Inflammatory macrophage treated with lipopolysaccharide for 4 hours (primary cell): ENCODE data around the gene EIF3C.
"Not testable (repeated sequence)": the region's sequence is repeated elsewhere in the genome, so short reads cannot be mapped to it uniquely, and the experiment has no call there.

Experiments used
- DNase-seq: peaks from one replicate; pipeline ENCODE4 v3.0.0-alpha.2; 2020

EIF3C gene

DNA sequence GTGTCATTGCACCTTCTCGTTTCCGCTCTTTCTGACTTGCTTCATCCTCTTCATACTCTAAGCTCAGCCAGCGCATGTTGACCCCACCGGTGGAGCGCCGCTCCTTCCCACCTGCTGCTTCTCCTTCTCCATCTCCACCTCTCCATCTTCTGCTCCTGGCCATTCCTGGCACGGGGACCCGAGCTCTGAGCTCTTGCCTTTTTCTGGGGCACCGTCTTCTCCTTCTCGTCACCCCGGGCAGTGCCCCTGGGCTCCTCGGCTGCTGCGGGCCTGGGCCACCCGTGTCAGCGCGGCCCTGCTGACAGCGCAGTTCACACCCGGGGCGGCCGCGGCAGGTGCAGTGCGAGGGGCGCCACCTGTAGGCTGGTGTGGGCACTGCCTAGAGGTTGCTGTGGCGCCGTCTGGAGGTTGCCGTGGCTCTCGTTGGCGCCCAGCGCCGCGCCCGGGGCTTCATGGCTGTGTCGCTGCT lies 38.8 kb downstream of the EIF3C start:
- DNase-seq, result not testable (repeated sequence)

DNA sequence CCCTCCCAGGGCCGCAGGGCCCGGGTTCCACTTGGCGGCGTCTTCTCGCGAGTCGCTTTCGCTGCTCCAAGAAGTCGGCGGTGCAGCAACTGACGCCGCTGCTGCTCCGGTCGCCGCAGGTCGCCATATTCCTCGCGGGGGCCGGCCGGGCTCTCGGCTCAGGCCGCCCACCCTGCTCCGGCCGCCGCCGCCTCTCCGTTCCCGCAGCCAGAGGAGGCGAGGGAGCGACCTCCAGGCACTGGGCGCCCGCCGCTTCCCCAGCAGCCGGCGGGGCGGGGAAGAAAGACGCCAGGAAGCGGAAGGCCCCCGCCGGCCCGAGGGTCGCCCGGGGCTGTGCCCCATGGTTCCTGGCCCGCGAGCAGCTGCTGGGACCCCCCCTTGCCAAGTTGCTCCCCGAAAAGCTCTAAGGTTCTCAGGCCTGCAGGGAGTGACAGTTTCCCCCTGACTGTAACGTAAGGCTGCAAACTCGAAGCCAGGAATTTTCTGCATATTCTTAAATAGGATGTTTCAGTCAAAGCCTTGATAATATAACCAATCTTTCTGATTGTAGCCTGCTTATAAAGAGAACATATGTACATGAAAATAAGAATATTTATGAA lies 39.3 kb downstream of the EIF3C start:
- not testable (repeated sequence) for DNase-seq

DNA sequence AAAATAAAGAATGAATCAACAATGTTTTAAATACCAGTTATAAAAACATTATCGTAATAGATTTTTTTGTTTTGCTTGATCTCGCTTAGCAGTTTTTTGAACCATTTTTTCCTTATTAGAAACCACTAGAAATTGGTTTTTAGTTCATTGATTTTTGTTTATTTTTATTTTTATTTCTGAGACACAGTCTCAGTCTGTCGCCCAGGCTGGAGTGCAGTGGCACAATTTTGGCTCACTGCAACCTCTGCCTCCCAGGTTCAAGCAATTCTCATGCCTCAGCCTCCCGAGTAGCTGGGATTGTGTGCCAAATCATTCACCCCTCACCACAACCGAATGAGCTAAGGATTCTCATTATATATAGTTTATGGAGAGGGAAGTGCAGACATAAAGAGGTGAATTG lies 40.2 kb downstream of the EIF3C start, which contains the start of gene NPIPB9:
Gene NPIPB9, plus strand, starts transcription at position 301 of the 400 bp plus-strand sequence.
- not testable (repeated sequence) for DNase-seq

DNA sequence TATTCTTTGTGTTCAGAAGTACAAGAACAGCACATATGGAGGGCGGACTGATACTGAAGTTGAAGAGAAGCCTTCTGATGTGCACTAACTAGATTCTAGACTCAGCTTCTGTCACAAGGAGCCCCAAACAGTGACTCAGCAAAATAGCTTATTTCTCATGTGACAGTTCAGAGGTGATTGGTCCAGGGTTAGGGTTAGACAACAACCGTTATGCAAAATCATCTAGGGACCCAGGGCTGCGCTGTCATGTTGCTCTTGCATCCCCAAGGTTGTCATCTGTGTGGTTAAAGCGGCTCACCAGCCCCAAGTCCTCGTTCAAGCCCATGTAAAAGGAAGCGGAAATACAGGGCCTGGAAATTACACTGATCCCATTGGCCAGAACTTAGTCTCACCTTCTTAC lies 70.4 kb downstream of the EIF3C start:
- not testable (repeated sequence) for DNase-seq

DNA sequence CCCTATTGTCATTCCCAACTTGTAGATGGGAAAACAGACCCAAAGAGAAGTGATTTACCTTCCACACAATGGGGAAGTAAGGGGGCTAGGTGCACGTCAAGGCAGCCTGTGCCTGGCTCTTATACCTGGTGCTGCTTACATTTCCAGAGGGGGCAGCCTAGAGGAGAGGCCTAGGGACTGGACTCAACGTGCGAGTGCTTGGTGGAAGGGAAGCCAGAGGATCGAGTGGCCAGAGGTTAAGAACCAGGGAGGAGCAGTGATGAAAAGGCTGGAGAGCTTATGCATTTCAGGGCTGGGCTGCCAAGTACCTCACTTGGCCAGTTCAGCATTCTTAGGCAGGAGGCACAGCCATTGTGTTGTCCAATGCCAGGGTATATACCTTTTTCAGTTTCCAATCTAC lies 71.1 kb downstream of the EIF3C start:
- DNase-seq, result not testable (repeated sequence)
